ENCODE results near the gene COASY. TPM values are rescaled to one million over a fixed set of nuclear protein-coding genes. Genes with fewer than 3 reads are reported as not detected.
"Not testable (repeated sequence)": the region's sequence is repeated elsewhere in the genome, so short reads cannot be mapped to it uniquely, and the experiment has no call there.

Gene COASY
- polyA plus RNA-seq, 3 donors = 62.1 to 66.7 (median 63.9) TPM

DNA sequence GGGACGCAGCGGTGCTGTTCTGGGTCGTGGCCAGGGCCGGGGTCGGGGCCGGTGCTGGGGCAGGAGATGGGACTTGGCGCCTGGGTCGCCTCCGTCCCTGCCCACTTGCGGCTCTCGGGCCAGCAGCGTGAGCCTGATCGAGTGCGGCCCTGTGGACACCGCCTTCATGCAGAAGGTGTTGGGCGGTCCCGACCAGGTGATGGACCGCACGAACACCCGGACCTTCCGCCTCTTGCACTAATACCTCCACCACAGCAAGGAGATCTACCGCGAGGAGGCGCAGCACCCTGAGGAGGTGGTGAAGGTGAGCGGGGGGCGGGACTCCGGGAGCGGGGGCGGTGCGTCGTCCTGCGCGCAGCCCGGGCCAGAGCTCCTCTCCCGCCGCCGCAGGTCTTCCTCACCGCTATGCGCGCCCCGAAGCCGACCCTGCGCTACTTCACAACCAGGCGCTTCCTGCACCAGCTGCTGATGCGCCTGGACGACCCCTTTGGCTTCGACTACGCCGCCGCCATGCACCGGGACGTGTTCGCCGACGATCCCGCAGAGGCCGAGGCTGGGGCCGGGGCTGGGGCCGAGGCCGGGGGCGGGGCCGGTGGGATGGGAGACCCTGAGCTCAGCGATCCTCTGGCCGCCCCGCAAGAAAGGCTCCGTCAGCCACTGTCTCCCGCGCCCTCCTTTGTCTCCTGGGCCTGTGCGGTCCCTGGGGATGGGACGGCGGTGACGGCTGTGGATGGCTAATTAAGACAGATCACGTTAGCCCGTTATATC is 13.7 kb upstream of the COASY start:
- DNase-seq = peak; percentile 74

DNA sequence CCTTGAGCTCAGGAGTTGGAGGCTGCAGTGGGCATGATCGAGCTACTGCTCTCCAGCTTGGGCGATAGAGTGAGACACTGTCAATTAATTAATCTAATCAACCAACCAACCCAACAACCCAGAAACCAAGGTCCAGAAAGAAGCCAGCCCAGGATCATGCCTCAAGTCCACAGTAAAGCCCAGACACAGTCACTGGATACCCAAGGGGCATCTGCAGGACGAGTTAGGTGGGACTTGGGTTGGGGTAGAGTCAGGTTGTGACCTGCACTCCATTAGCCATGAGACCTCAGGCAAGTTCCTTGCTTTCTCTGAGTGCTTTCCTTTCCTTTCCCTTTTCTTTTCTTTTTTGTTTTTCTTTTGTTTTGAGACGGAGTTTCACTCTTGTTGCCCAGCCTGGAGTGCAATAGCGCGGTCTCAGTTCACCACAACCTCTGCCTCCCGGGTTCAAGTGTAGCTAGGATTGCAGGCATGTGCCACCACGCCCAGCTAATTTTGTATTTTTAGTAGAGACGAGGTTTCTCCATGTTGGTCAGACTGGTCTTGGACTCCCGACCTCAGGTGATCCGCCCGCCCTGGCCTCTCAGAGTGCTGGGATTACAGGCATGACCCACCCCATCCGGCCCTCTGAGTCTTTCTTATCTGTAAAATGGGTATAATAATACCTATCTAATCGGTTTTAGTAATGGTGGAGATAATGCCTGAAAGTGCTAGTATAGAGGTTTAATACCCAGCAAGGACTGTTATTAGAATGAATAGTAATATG is 12.8 kb upstream of the COASY start:
- DNase-seq = no peak

GRCh38 chr17:42552736-42553135 is 9.2 kb upstream of the COASY start, which contains the start of gene HSD17B1:
Gene HSD17B1, plus strand, starts transcription at chr17:42552923. Its CDS starts 11 bp downstream, at chr17:42552934.
- not testable (repeated sequence) for DNase-seq

DNA sequence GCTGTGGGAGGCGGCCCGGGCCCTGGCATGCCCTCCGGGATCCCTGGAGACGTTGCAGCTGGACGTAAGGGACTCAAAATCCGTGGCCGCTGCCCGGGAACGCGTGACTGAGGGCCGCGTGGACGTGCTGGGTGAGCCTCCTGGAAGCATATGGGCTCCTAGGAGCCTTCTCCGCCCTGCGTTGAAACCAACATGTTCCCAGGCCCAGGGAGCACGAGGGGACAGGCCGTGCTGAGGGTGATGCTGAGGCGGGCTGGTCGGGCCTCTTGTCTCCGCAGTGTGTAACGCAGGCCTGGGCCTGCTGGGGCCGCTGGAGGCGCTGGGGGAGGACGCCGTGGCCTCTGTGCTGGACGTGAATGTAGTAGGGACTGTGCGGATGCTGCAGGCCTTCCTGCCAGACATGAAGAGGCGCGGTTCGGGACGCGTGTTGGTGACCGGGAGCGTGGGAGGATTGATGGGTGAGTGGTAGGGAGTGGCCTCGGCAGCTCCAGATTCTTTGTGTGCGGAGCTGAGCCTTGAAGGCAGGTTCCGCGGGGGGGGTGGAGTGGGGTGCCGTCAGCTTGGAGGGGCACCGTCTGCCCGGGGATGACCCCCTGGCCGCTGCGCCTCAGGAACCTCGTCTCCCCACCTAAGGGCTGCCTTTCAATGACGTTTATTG is 8.7 kb upstream of the COASY start:
- DNase-seq = no peak

DNA sequence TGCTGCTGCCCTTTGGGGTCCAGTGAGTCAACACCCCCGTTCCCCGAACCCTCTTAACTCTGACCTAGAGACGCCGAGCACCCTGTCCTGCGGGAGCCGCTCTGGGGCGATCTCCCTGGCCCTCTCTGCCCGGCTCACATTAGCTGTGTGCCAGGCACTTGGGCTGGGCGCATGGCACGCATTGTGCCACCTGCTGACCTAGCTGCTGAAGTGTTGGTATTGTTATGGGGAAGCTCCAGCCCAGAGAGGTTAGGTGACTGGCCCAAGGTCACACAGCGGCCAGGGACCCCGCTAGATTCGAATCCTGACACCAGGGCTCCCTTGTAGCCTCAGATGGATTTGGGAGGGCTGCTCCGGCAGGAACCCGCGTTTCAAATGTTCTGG is 8.1 kb upstream of the COASY start:
- no peak for DNase-seq

DNA sequence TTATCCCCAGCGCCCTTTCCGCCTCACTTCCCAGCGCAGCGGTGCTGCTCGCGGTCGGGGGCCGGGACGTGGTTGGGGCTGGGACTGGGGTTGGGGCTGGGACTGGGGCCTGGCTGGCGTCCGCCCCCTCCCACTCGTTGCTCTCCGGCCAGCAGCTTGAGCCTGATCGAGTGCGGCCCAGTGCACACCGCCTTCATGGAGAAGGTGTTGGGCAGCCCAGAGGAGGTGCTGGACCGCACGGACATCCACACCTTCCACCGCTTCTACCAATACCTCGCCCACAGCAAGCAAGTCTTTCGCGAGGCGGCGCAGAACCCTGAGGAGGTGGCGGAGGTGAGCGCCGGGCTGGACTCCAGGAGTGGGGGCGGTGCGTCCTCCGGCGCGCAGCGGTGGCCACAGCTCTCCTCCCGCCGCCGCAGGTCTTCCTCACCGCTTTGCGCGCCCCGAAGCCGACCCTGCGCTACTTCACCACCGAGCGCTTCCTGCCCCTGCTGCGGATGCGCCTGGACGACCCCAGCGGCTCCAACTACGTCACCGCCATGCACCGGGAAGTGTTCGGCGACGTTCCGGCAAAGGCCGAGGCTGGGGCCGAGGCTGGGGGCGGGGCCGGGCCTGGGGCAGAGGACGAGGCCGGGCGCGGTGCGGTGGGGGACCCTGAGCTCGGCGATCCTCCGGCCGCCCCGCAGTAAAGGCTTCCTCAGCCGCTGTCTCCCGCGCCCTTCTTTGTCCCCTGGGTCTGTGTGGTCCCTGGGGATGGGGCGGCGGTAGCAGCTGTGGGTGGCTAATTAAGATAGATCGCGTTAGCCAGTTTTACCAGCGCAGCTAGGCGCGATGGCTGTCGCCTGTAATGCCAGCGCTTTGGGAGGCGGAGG is 7.5 kb upstream of the COASY start:
- DNase-seq = peak; percentile 93

- no peak for DNase-seq
These were observed 6.8 kb upstream of the COASY start for GRCh38 chr17:42555122-42555622.

DNA sequence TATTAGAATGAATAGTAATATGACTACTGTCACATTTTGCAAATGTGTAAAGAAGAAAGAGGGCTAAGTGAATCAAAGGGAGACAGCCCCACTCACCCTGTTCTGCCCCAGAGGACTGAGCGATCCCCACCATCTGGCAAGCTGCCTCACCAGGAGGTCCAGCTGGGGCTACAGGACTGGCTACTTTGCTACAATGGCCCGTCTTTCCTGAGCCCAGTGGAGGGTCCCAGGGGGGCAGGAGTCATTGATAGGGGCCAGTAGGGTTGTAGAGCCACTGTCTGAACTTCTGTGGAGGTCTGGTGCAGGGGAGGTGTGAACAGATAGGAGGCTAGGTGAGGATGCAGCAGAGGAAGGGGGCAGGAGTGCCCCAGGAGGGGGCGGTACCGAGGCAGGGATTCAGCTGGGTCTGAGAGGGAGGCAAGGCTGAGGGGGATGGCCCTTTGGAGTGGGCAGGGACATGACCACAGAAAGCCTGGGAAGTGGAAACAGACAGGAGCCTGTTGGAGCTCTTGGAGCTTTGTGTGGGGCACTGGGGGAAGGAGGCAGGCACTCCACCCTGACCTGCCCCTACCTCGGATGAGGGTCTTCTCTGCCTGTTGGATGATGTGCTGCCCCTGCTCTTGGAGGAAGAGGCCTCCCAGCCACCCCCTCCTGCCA is 5.9 kb upstream of the COASY start:
- DNase-seq = not testable (repeated sequence)

- DNase-seq = no peak
These were observed 2.9 kb upstream of the COASY start for GRCh38 chr17:42559075-42559474.

DNA sequence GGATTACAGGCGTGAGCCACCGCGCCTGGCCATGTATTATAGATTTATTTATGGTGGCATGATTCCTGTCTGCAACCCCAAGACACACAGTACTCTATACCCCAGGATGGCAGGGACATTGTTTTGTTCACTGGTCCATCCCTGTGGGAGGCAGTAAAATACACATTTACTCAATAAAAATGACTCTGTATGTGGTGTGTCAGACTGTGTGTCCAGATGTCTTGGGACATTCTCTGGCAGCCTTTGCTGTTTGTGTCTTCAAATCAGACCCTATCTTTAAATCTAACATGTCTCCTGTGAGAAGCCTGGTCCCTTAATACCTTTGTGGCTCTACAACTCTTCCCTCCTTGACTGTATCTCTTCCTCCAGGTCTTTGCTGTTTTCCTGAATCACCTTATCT is 1.7 kb upstream of the COASY start:
- DNase-seq = no peak

DNA sequence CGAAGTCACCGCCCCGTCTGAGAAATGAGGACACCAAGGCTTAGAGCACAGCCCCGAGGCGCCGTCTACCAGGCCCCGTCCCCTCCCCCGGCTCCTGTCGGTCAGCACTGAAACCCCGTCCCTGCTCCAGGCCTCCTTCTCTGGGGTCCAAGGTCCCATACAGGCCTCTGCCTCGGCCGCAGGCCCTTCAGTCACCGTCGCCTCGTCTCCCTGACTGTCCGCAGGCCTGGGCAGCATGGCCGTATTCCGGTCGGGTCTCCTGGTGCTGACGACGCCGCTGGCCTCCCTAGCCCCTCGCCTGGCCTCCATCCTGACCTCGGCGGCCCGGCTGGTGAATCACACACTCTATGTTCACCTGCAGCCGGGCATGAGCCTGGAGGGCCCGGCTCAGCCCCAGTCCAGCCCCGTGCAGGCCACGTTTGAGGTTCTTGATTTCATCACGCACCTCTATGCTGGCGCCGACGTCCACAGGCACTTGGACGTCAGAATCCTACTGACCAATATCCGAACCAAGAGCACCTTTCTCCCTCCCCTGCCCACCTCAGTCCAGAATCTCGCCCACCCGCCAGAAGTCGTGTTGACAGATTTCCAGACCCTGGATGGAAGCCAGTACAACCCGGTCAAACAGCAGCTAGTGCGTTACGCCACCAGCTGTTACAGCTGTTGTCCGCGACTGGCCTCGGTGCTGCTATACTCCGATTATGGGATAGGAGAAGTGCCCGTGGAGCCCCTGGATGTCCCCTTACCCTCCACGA is 617 bp downstream of the COASY start:
- DNase-seq = no peak

GRCh38 chr17:42563143-42563509 is 1.2 kb downstream of the COASY start:
- no peak for DNase-seq

DNA sequence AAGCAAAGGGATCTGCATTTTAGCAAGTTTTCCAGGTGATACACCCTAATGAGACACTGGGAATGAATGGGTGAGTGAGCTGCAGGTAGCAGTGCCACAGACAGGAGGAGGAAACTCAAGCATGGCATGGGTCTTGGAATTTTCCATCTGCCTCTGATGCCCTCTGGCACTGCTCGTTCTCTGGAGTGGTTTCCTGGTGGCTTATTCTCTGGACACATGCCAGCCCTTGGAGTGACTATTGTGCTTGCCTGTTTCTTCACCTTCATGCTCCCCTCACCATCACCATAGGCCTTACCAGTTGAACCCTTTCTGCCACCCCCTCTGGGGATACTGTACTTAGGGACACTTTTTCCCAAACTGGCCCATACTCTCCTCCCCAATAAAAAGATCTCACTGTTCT is 1.6 kb downstream of the COASY start:
- no peak for DNase-seq

- DNase-seq = no peak
These were observed 2.0 kb downstream of the COASY start for GRCh38 chr17:42563950-42564349.

DNA sequence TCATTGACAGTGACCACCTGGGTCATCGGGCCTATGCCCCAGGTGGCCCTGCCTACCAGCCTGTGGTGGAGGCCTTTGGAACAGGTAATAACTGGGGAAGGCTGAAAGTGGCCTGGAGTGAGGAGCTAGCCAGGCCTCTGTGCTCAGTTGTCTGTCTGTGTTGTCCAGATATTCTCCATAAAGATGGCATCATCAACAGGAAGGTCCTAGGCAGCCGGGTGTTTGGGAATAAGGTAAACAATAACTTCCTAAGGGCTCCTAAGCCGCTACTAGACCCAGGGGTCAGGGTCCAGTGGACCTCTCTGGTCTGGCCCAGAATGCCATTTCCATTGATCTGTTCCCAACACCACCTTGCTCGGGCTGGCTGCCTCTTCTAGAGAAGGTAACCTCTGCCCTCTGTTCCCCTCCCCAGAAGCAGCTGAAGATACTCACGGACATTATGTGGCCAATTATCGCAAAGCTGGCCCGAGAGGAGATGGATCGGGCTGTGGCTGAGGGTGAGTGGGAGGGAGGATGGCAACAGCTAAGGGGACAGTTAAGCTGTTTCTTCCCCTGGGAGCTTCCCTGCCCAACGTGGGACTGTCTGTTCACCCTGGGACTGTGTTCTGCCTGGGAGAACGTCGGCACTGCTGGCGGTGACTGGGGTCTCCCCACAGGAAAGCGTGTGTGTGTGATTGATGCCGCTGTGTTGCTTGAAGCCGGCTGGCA is 3.0 kb downstream of the COASY start:
- no peak for DNase-seq

DNA sequence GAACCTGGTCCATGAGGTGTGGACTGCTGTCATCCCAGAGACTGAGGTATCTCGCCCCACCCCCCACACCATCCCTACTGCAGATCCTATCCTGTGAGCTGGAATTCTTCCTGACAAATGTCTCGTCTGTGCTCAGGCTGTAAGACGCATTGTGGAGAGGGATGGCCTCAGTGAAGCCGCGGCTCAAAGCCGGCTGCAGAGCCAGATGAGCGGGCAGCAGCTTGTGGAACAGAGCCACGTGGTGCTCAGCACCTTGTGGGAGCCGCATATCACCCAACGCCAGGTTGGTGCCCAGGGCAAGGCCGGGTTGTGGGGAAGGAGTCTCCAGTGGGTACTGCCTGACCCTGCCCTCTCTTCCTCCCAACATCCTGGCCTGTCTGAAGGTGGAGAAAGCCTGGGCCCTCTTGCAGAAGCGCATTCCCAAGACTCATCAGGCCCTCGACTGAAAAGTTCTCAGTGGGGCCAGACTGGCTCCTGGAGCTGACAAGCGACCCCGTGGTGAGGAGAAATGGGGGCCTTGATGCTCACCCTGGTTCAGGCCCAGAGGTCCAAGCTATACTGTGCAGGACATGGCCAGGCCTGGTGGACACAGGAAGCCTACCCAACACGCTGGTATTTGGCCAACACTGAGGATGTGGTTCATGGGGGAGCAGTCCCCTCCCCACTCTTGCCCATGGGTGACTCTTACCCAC is 3.7 kb downstream of the COASY start:
- no peak for DNase-seq

- DNase-seq = no peak
These were observed 4.4 kb downstream of the COASY start for GRCh38 chr17:42566215-42566882.

GRCh38 chr17:42566883-42567573 is 5.1 kb downstream of the COASY start, which contains the start of gene MLX:
Gene MLX, plus strand, starts transcription at chr17:42567100. Its CDS starts 25 bp downstream, at chr17:42567125.
- DNase-seq = peak; percentile 91
